GM12875 (cell line): ENCODE measurements around the gene PHETA1.

ENCODE experiments used
- H3K4me3 ChIP-seq: one replicate; pipeline ENCODE4 v1.5.1; 2011; ENCODE audit warnings: low read depth, low read length, control low read depth
- TF ChIP-seq, protein P1 (sequence below): IDR thresholded peaks from 2 replicates; pipeline ENCODE4 v1.5.1; 2011; ENCODE audit warnings: low read depth, mild to moderate bottlenecking, control low read depth, inconsistent platforms, low read length, moderate library complexity, borderline replicate concordance; ENCODE audit not compliant: insufficient read depth

PHETA1 gene

DNA sequence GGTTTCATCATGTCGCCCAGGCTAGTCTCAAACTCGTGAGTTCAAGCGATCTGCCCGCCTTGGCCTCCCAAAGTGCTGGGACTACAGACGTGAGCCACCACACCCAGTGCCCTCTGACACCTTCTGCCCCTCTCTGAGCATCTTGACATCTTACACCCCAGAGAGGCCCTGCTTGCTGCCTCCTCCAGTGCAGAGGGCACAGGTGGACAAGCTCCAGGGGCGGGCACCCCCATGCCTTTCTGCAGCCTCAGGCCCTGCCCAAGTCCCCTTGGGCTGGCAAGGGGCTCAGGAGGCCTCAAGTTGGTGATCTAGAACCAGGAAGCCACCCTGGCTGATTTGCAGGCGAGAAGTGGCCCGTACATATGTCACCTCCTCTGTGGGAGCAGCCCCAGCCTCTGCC is 25.6 kb upstream of the PHETA1 start:
- TF ChIP-seq, protein P1, sequence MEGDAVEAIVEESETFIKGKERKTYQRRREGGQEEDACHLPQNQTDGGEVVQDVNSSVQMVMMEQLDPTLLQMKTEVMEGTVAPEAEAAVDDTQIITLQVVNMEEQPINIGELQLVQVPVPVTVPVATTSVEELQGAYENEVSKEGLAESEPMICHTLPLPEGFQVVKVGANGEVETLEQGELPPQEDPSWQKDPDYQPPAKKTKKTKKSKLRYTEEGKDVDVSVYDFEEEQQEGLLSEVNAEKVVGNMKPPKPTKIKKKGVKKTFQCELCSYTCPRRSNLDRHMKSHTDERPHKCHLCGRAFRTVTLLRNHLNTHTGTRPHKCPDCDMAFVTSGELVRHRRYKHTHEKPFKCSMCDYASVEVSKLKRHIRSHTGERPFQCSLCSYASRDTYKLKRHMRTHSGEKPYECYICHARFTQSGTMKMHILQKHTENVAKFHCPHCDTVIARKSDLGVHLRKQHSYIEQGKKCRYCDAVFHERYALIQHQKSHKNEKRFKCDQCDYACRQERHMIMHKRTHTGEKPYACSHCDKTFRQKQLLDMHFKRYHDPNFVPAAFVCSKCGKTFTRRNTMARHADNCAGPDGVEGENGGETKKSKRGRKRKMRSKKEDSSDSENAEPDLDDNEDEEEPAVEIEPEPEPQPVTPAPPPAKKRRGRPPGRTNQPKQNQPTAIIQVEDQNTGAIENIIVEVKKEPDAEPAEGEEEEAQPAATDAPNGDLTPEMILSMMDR: no peak
- no peak overlapping the region for H3K4me3 ChIP-seq

DNA sequence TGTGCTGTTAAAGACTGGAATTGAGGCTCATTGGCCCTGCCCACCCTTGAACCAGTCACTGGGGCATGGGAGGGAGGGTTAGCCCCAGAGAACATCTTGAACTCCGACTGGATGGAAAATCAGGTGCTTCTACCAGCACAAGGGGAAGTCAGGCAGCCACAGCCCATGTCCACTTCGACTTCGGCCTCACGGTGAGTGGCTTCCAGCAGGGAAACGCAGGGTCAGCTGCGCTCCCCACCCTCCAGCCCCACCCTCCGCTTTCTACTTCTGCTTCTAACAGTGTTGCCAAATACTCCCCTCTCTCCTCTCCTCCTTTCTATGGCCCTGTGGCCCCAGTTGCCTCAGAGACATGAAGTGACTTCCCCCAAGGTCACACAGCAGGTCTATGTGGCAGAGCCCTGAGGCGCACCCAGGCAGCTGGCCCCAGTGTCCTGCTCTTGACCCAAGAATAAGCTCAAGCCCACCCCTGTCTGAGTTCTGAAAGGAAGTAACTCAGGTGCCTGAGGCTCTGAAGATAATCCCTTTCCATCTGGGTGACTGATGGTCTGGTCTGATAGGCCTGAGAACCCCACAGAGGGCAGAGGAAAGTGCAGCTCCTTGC is 24.9 kb upstream of the PHETA1 start:
- H3K4me3 ChIP-seq: no peak overlapping the region
- TF ChIP-seq, protein P1: no peak

DNA sequence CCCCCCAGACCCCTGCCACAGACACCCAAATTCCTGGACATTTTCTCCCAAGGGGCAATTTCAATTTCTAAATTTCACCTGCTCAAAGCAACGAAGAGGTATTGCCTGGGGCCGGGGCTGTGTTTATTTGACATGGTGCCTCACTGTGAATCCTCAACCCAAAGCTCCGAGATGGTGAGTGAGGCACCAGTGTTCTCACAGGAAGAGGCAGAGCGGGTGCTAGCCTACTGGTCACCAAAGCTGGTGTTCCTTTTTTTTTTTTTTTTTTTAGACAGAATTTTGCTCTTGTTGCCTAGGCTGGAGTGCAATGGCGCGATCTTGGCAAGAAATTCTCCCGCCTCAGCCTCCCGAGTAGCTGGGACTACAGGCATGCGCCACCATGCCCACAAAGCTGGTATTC is 22.0 kb upstream of the PHETA1 start:
- H3K4me3 ChIP-seq: no peak overlapping the region
- TF ChIP-seq, protein P1: no peak

DNA sequence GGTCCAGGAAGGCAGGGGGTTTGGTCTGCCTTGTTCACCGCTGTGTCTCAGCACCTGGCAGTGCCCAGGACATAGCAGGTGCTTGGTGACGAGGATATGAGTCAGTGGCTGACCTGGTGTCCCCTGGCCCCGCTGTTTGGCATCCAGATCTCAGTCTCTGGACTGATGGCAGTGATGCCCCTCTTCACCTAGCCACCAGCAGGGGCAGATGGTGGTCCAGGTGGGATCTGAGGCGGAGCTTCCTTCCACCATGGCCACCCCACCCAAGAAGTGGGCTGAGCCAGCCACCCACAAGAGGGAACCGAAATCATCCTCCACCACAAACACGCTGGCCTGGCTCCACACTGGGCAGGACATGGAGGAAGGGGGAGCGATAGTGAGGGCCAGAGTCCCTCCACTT is 20.7 kb upstream of the PHETA1 start:
- TF ChIP-seq, protein P1: no peak
- no peak overlapping the region for H3K4me3 ChIP-seq

DNA sequence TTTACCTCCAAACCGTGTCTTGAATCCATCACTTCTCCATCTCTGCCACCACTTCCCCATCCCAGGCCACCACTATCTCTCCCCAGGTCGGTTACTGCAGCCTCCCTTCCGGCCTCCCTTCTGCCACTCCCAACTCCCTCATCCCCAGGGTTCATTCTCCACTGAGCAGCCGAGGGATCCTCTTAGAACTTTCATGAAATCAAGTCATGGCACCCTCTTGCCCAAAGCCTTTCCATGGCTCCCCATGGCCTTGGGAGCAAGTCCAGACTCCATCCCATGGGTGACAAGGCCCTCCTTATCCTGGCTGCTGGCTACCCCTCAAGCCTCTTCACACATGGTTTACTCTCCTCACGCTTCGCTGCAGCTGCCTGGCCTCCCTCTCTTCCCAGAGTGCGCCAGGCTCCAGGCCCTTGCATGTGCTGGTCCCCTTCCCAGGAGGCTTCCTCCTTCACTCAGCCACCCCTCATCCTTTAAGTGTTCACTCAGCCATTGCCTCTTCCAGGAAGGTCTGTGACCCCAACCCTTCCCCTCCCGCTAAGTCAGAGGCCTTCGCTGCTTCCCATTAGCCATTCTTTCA is 18.9 kb upstream of the PHETA1 start:
- TF ChIP-seq, protein P1: no peak

DNA sequence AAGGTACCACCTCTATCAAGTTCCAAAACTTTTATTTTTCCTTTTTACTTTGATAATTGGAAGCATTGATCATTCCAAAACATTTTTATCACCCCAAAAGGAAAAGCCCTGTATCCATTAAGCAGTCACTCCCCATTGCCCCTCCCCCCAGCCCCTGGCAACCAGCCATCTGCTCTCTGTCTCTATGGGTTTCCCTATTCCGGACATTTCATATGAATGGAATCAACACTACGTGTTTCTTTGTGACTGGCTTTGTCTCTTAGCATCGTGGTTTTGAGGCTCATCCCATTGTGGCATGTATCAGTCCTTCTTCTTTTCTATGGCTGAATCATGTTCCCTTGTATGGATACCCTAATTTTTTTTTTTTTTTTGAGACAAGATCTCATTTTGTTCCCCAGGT is 18.0 kb upstream of the PHETA1 start:
- TF ChIP-seq, protein P1: no peak
- no peak overlapping the region for H3K4me3 ChIP-seq

More for the DNA sequence above, 18.9 kb upstream of the PHETA1 start:
- no peak overlapping the region for H3K4me3 ChIP-seq

DNA sequence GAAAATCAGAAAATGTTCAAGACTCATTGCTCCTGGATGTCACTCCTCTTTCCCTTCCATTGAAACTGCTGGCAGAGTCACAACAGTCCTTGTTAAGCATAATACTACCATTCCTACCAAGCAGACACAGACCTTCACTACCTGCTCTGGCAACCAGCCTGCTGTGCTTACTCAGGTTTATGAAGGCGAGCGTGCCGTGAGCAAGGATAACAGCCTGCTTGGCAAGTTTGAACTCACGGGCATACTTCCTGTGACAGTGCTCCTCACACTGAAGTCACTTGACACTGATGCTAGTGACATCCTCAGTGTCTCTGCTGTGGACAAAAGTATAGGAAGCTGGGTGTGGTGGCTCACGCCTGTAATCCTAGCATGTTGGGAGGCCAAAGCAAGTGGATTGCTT is 15.7 kb upstream of the PHETA1 start:
- TF ChIP-seq, protein P1: no peak
- H3K4me3 ChIP-seq: no peak overlapping the region
